GM23248 (cell line): ENCODE data around the gene QSER1.

Experiments
- EZH2 ChIP-seq: fragments of 200-600 bp; sonication (generic); IDR thresholded peaks from 2 replicates; pipeline ENCODE4 v1.6.1; 2018; ENCODE audit warnings: antibody characterized with exemption, mild to moderate bottlenecking; ENCODE audit not compliant: insufficient read depth, poor library complexity, severe bottlenecking
- EZH2phosphoT487 ChIP-seq: fragments of 200-600 bp; sonication (generic); IDR thresholded peaks from 2 replicates; pipeline ENCODE4 v1.6.1; 2018; ENCODE audit warnings: antibody characterized with exemption, moderate library complexity, mild to moderate bottlenecking, low read depth; ENCODE audit not compliant: insufficient read depth

- TF ChIP-seq EZH2phosphoT487 (no peak), EZH2 (no peak)
These were observed 132.7 kb downstream of the QSER1 start for GRCh38 chr11:33025339-33025722.
